Activated CD4-positive, alpha-beta T cell treated with anti-CD3 and anti-CD28 coated beads, Interleukin-2, amount 10 ng/mL, durations not matched to agents 24 days and 14 days (primary cell): ENCODE results near the gene GPR146. TPM values are rescaled to one million over a fixed set of nuclear protein-coding genes. Genes with fewer than 3 reads are reported as not detected.
"Not testable (repeated sequence)": the region's sequence is repeated elsewhere in the genome, so short reads cannot be mapped to it uniquely, and the experiment has no call there.

ENCODE experiments used
- DNase-seq: peaks from one replicate; pipeline ENCODE4 v3.0.0; 2022
- H3K27ac Mint-ChIP-seq: one replicate; pipeline ENCODE4 v1.8.0; 2022; ENCODE audit warnings: mild to moderate bottlenecking, mixed read lengths
- H3K27me3 Mint-ChIP-seq: one replicate; pipeline ENCODE4 v1.8.0; 2022; ENCODE audit warnings: mixed read lengths
- H3K36me3 Mint-ChIP-seq: one replicate; pipeline ENCODE4 v1.8.0; 2022; ENCODE audit warnings: low read depth, mild to moderate bottlenecking, mixed read lengths
- H3K4me1 Mint-ChIP-seq: one replicate; pipeline ENCODE4 v1.8.0; 2021; ENCODE audit warnings: mixed read lengths
- H3K4me3 Mint-ChIP-seq: one replicate; pipeline ENCODE4 v1.8.0; 2022; ENCODE audit warnings: mild to moderate bottlenecking, moderate library complexity, mixed read lengths
- H3K9me3 Mint-ChIP-seq: one replicate; pipeline ENCODE4 v1.8.0; 2021; ENCODE audit warnings: mixed read lengths
- intact Hi-C: fragments of 100-400 bp; cut with micrococcal nuclease; formaldehyde crosslinking; loops from one replicate; pipeline ENCODE4 v1.15.1; 2023
- total RNA-seq: library from RNA; stranded (reverse); gene quantifications from 2 replicates; pipeline ENCODE4 v1.2.3, GENCODE V29; 2022

GPR146 gene
- total RNA-seq, 1 donor from 2014 or later, result 2.5 TPM

- H3K9me3 Mint-ChIP-seq, H3K4me3 Mint-ChIP-seq, H3K36me3 Mint-ChIP-seq, intact Hi-C loops, H3K27me3 Mint-ChIP-seq, H3K27ac Mint-ChIP-seq, DNase-seq: not testable (repeated sequence)
- peaks cover 14% of the 10 kb centered on the region for H3K4me1 Mint-ChIP-seq
These were observed 8.0 kb upstream of the GPR146 start for GRCh38 chr7:1036164-1036928.

- DNase-seq, H3K9me3 Mint-ChIP-seq, H3K4me3 Mint-ChIP-seq, H3K27me3 Mint-ChIP-seq, H3K27ac Mint-ChIP-seq, H3K36me3 Mint-ChIP-seq: not testable (repeated sequence)
- H3K4me1 Mint-ChIP-seq, result peaks cover 15% of the 10 kb centered on the region
- intact Hi-C loops, result loop anchor here (5.0 kb wide), 2 partner anchors 97 to 118 kb away; a partner anchor contains a TSS
These were observed 4.1 kb upstream of the GPR146 start for GRCh38 chr7:1040233-1040632.

- Mint-ChIP-seq H3K27me3 (no peaks in the 10 kb centered on the region), H3K36me3 (no peaks in the 10 kb centered on the region), H3K4me3 (no peak overlapping the region), H3K9me3 (no peaks in the 10 kb centered on the region), H3K4me1 (peaks cover 21% of the 10 kb centered on the region), H3K27ac (no peak overlapping the region)
- intact Hi-C loops, result loop anchor here (5.0 kb wide), 2 partner anchors 97 to 118 kb away; a partner anchor contains a TSS
- no peak for DNase-seq
These were observed 3.6 kb upstream of the GPR146 start for GRCh38 chr7:1040790-1041189.

GRCh38 chr7:1041551-1042491 is 2.5 kb upstream of the GPR146 start:
- Mint-ChIP-seq H3K27ac (no peak overlapping the region), H3K27me3 (no peaks in the 10 kb centered on the region), H3K36me3 (peaks cover 1% of the 10 kb centered on the region), H3K4me1 (peaks cover 31% of the 10 kb centered on the region), H3K9me3 (no peaks in the 10 kb centered on the region), H3K4me3 (no peak overlapping the region)
- DNase-seq, result no peak
- intact Hi-C loops, result loop anchor here (5.0 kb wide), 2 partner anchors 95 to 120 kb away; a partner anchor contains a TSS

GRCh38 chr7:1042492-1042833 is 1.9 kb upstream of the GPR146 start:
- intact Hi-C loops, result loop anchor here (5.0 kb wide), 2 partner anchors 95 to 120 kb away; a partner anchor contains a TSS
- Mint-ChIP-seq H3K36me3 (peaks cover 1% of the 10 kb centered on the region), H3K9me3 (no peaks in the 10 kb centered on the region), H3K27me3 (no peaks in the 10 kb centered on the region), H3K4me1 (peaks cover 38% of the 10 kb centered on the region), H3K4me3 (no peak overlapping the region), H3K27ac (no peak overlapping the region)
- DNase-seq, result no peak

- Mint-ChIP-seq H3K4me1 (peaks cover 50% of the 10 kb centered on the region), H3K4me3 (peak overlapping the region; percentile 77), H3K27ac (peak overlapping the region; percentile 78), H3K36me3 (peaks cover 1% of the 10 kb centered on the region), H3K27me3 (no peaks in the 10 kb centered on the region), H3K9me3 (no peaks in the 10 kb centered on the region)
- intact Hi-C loops, result loop anchor here (2.0 to 5.0 kb wide), 5 partner anchors 69 to 167 kb away; partner anchors contain the start of genes COX19, GET4 and ZFAND2A
- DNase-seq, result no peak
These were observed 676 bp upstream of the GPR146 start for GRCh38 chr7:1043552-1044188.

GRCh38 chr7:1045069-1046063 is 1.0 kb downstream of the GPR146 start:
- intact Hi-C loops, result loop anchor here (1.0 to 2.0 kb wide), 4 partner anchors 16 to 169 kb away; partner anchors contain the start of genes COX19, GET4 and ZFAND2A

DNA sequence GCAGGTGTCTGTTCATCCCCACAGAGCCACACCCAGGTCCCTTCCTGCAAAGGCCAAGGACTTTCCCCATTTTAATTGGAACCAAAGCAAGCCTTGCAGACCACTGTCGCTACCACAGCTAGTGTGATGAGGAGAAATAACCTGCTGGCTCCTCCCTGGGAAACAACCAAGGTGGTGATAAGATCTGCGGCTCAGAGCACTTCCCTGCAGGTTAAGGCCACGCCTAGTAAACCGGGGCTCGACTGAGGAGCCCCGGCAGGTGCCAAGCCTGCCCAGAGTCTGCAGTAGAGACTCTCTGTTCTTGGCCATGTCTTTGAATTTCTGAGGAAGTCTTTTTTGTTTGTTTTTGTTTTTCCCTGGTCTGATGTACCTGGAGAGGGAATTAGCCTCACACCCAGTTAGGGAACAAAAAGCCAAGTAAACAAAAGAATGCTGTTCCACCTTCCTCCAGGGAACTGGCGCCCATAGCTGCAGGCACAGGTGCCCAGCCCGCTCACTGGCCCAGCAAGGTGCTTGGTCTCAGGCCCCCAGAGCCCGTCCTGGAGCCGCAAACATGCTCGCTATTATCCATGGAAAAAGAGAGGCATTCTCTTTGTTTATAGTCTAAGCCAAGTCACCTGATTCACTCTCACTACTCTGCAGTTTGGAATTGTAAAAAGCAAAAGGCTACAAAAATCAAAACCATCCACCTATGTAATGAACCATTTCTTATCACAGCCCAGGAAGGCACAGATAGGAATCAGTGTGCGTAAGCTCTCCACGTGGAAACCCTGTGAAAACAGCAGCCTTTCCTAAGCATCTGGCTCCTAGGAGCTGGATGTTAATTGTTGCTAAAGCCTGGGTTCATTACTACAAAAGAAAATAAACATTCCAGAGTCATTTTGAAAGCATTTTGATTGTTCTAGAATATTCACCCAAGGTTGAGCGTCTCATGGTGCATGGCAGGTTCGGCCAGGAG is 2.7 kb downstream of the GPR146 start:
- no peaks in the 10 kb centered on the region for H3K9me3 Mint-ChIP-seq
- no peak overlapping the region for H3K27ac Mint-ChIP-seq
- H3K4me3 Mint-ChIP-seq, result peak overlapping the region; percentile 89
- peaks cover 1% of the 10 kb centered on the region for H3K36me3 Mint-ChIP-seq
- H3K27me3 Mint-ChIP-seq, result no peaks in the 10 kb centered on the region
- DNase-seq, result peak; percentile 80
- intact Hi-C loops, result no loop called here
- peaks cover 60% of the 10 kb centered on the region for H3K4me1 Mint-ChIP-seq

More at GRCh38 chr7:1045069-1046063, 1.0 kb downstream of the GPR146 start:
- H3K27ac Mint-ChIP-seq, result peak overlapping the region; percentile 72
- no peaks in the 10 kb centered on the region for H3K9me3 Mint-ChIP-seq
- H3K4me3 Mint-ChIP-seq, result peak overlapping the region; percentile 89
- DNase-seq, result no peak
- no peaks in the 10 kb centered on the region for H3K27me3 Mint-ChIP-seq
- H3K36me3 Mint-ChIP-seq, result peaks cover 1% of the 10 kb centered on the region
- H3K4me1 Mint-ChIP-seq, result peaks cover 60% of the 10 kb centered on the region

GRCh38 chr7:1049006-1049741 is 4.8 kb downstream of the GPR146 start:
- H3K27ac Mint-ChIP-seq, result no peak overlapping the region
- peak overlapping the region; percentile 30 for H3K4me3 Mint-ChIP-seq
- no peaks in the 10 kb centered on the region for H3K27me3 Mint-ChIP-seq
- DNase-seq, result no peak
- no peaks in the 10 kb centered on the region for H3K9me3 Mint-ChIP-seq
- H3K4me1 Mint-ChIP-seq, result peaks cover 51% of the 10 kb centered on the region
- intact Hi-C loops, result no loop called here
- peaks cover 1% of the 10 kb centered on the region for H3K36me3 Mint-ChIP-seq

DNA sequence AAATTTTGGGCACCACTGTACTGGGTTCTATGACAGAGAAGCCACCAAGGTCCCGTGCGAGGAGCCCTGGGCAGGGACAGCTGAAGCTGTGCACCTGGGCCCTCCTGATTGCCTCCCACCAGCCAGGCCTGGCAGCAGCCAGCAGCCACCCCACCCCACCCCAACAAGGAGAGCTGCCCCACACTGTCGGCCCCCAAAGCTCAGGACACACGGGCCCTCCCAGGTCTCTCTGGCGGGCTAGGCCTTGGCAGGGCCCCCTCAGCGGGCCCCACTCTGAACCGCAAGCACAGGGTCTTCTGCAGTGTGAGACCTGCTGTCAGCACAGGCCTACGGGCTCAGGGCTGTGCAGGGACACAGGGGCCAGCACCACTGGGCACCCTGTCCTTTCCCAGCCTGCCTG is 5.5 kb downstream of the GPR146 start:
- intact Hi-C loops, result no loop called here

GRCh38 chr7:1050254-1050906 is 6.0 kb downstream of the GPR146 start:
- intact Hi-C loops, result no loop called here
- DNase-seq, result no peak
- Mint-ChIP-seq H3K4me1 (peaks cover 53% of the 10 kb centered on the region), H3K36me3 (peaks cover 1% of the 10 kb centered on the region), H3K27me3 (no peaks in the 10 kb centered on the region), H3K9me3 (no peaks in the 10 kb centered on the region), H3K4me3 (no peak overlapping the region), H3K27ac (no peak overlapping the region)

More for the DNA sequence above, 5.5 kb downstream of the GPR146 start:
- no peaks in the 10 kb centered on the region for H3K27me3 Mint-ChIP-seq
- no peak overlapping the region for H3K27ac Mint-ChIP-seq
- DNase-seq, result no peak
- peaks cover 1% of the 10 kb centered on the region for H3K36me3 Mint-ChIP-seq
- no peak overlapping the region for H3K4me3 Mint-ChIP-seq
- H3K9me3 Mint-ChIP-seq, result no peaks in the 10 kb centered on the region
- H3K4me1 Mint-ChIP-seq, result peaks cover 53% of the 10 kb centered on the region
